ENCODE measurements around the gene TAL2.
"Not testable (repeated sequence)": the region's sequence is repeated elsewhere in the genome, so short reads cannot be mapped to it uniquely, and the experiment has no call there.

Gene TAL2

GRCh38 chr9:105676351-105676923 is 14.2 kb downstream of the TAL2 start:
- DNase-seq, result no peak

DNA sequence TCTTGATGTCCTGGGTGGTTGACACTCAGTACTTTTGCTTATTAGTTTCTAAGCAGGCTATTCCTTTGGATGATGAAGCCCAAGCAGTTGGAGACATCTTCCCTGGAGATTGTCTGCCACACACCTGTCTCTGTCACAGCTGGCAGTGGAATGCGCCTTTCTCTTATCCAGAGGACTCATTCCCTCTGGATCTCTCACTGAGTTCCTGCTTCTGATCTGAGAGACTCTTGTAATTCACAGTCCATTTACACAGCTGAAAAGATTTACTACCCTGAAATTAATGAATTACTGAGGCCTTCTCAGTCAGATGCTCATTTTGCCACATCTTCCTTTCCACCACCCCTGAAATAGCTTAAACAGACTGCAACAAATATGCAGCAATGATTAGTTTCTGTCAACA is 15.9 kb downstream of the TAL2 start:
- DNase-seq, result no peak

DNA sequence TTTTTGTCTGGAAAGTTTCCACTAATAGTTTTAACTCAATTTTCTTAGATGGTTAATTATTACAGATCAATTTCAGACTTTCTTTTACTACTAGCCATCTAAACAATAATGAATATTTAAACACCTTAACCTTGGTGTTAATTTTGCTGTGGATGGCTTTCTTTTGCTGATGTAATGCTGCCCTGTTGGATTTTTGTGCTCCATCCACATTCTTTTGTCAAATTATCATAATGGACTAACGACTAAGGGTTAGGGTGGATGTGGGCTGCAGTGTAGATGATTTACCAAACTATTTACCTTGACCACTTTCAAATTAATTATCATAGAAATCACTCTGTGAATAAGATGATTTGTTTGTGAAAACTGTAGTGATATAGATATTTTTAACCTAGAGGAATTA is 16.5 kb downstream of the TAL2 start:
- no peak for DNase-seq

- DNase-seq, result no peak
Observed at GRCh38 chr9:105679257-105680022, 17.2 kb downstream of the TAL2 start.

- no peak for DNase-seq
Observed at GRCh38 chr9:105681313-105681712, 19.1 kb downstream of the TAL2 start.

DNA sequence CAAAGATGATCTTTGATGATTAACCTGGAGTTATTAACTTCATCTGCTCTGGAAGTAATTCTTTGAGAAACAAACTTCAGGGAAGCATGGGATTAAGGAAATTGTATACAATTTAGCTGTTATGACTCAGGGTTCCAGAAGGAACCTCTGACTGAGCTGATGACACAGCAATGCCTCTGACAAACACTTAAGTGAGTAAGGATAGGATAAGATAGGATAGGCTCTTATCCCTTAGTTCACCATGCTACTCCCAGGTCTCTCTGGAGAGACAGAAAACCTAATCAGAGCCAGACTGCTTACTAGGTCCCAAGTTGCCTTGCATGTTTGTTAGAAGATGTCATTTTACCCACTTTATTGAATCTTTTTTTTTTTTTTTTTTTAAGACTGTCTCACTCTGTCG is 19.5 kb downstream of the TAL2 start:
- DNase-seq, result no peak

DNA sequence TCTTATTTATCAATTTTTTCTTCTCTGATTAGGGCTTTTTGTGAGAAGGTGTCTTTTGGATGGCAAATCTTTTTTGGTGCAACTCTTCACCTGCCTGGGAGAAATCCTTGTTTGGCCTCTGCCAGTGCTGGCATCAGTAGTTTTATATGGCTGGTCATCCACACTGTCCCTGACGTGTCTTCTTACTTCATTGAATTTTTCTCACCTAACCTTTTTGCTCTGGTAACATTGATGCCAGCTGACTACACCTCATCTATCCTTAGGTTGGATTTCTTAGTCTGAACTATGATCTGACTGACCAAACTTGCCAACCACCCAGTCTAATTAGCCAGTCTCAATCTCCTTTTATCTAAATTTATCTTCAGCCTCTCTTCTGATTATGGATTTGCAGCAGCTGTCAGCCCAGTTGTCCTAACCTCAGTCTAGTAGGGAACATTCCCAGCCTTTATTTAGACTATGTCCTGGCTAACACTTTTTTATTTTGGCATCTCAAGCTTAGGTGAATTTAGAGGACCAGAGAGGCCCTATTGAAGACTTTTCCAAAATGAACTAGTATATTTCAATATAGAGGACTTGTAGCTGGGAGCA is 21.5 kb downstream of the TAL2 start:
- DNase-seq, result no peak

DNA sequence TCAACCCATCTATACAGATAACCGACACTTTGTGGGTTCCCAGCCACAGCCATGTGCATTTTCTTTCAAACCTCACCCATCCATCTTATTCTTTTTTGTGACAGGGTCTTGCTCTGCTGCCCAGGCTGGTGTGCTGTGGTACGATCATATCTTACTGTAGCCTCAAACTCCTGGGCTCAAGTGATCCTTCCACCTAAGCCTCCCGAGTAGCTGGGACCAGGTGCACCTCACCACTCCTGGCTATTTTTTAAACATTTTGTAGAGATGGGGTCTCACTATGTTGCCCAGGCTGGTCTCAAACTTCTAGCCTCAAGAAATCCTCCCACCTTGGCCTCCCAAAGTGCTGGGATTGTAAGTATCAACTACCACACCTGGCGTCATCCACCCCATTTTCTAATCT is 24.7 kb downstream of the TAL2 start:
- DNase-seq, result no peak

- no peak for DNase-seq
Observed at GRCh38 chr9:105690742-105691141, 28.5 kb downstream of the TAL2 start.

DNA sequence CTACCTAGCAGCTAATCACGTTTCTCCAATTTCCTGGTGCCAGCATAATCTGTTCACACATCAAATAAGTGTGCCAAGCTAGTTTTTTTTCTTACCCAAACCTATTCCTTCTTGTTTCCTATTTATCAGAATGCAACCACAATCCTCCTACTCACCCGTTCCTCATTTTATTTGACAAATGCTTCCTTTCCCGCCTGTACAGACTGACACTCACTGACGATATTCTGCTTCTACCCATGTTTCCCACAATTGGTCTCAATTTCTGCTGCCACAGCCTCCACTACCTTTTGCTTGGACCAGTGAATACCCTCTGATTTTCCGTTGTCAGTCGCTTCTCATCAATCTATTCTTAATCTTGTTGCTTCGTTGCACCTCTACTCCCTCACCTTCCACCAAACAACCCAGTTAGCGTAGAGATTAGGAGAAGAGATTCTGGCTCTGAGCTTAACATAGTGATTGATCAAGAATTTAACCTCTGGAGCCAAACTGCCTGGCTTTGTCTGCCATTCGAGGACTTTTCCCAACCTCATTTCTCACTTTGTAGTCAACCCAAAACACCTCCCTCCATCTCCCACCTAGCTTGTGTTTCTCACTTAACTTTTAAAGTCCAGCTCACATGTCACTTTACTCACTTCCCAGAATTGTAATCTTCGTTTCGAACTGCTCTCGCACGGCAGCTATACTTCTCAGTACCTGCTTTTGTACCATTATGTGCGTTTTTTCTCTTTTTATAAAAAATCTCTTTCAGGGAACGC is 31.4 kb downstream of the TAL2 start:
- DNase-seq, result no peak

GRCh38 chr9:105694190-105694847 is 32.1 kb downstream of the TAL2 start, which contains the start of gene TMEM38B:
TSS of gene TMEM38B (plus strand) at chr9:105694541. CDS start at chr9:105694661, 120 bp downstream.
- peak; percentile 20 for DNase-seq

DNA sequence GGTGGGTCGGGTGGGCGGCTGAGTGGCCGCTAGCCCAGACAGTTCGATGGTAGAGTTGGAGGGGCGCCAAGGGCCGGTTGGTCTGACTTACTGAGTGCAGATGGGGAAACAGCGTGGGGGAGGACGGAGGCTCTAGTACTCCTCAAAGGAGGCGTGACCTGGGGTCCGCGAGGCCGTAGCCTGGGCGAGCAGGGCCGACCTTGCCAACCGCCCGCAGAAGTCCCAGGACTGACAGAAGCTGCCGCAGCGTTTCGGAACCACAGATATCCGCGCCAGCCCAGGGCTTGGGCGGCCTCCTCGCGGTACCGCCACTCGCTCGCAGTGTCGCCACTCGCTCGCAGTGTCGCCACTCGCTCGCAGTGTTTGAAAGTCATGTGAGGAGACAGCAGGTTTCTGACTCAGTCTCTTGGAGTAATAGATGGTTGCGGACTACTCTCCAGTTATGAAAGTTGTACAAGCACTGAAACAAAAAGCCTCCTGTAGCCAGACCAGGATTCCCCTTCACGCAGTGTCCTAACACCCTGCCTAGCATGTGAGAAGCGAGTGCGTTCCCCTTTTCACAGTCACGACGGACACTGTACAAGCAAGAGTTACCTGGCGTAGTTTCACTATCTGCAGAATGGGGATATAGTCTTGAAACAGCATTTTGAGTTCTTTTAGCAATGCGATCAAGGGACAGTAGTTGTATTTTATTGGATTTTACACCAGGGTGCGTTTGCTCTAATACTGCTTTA is 32.8 kb downstream of the TAL2 start:
- DNase-seq, result peak; percentile 38

GRCh38 chr9:105696219-105696793 is 34.0 kb downstream of the TAL2 start:
- no peak for DNase-seq

- DNase-seq, result no peak
Observed at GRCh38 chr9:105697871-105698270, 35.6 kb downstream of the TAL2 start.

GRCh38 chr9:105698348-105698870 is 36.2 kb downstream of the TAL2 start:
- DNase-seq, result no peak

- DNase-seq, result no peak
Observed at GRCh38 chr9:105700668-105701067, 38.4 kb downstream of the TAL2 start.

GRCh38 chr9:105701145-105701544 is 38.9 kb downstream of the TAL2 start:
- DNase-seq, result no peak

- no peak for DNase-seq
Observed at GRCh38 chr9:105702207-105702606, 40.0 kb downstream of the TAL2 start.

DNA sequence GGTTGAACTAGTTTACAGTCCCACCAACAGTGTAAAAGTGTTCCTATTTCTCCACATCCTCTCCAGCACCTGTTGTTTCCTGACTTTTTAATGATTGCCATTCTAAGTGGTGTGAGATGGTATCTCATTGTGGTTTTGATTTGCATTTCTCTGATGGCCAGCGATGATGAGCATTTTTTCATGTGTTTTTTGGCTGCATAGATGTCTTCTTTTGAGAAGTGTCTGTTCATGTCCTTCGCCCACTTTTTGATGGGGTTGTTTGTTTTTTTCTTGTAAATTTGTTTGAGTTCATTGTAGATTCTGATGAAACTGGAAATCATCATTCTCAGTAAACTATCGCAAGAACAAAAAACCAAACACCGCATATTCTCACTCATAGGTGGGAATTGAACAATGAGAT is 41.4 kb downstream of the TAL2 start:
- DNase-seq, result not testable (repeated sequence)

GRCh38 chr9:105706156-105706555 is 43.9 kb downstream of the TAL2 start:
- DNase-seq, result no peak

GRCh38 chr9:105708405-105708804 is 46.1 kb downstream of the TAL2 start:
- DNase-seq, result no peak

DNA sequence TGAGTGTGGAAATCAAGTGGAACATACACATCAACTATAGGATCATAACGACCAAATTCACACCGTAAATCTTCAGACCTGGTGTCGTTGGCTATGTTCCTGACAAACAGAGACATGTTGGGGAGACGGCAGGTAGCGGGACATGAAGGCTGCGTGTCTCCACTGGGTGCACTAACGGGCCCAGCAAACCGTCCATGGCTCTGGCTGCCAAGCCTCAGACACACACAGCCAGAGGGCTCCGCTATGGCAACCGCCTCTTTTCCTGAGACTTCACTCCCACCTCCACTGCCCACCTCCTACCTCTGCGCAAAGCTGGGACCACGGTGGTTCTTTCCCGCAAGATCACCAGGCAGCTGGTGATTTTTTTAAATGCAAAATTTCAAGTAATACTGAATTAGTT is 48.4 kb downstream of the TAL2 start:
- no peak for DNase-seq
